ENCODE data around the gene PPP2R2C.

The PPP2R2C gene

GRCh38 chr4:6347511-6348045 lies 124.8 kb downstream of the PPP2R2C start:
- no peak for DNase-seq (ENCODE audit: low read depth, low spot score)

- no peak for DNase-seq (ENCODE audit: low read depth, low spot score)
These were observed 125.9 kb downstream of the PPP2R2C start for GRCh38 chr4:6346373-6347110.

GRCh38 chr4:6345866-6346265 lies 126.5 kb downstream of the PPP2R2C start:
- no peak for DNase-seq (ENCODE audit: low read depth, low spot score)

DNA sequence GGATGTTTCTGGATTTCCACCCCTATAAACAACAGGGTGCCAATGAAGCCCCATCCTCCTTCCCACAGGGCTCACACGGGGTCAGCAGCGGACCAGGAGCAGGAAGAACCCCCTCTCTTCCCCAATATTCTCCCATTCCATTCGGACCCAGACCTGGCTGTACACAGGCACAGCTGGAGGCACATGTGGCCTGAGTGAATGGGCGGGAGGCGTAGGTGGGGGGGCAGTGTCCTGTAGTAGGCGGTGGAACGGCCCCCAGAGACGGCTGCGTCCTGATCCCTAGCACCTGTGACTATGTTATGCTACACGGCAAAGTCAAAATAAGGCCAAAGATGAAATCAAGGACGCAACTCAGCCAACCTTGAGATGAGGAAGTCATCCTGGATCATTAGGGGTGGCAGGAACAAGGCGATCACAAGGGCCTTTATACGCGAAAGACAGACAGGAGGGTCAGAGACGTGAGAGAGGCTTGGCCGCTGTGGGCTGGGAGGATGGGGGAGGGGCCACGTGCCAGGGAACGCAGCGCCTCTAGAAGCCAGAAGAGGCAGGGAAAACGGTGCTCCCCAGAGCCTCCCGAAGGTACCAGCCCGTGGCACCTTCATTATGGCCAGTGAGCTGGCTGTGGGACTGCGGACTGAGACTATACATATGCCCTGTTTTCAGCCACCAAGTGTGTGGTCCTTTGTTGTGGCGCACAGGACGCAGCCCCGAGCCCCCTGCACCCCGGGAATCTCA lies 127.2 kb downstream of the PPP2R2C start:
- no peak for DNase-seq (ENCODE audit: low read depth, low spot score)

GRCh38 chr4:6343939-6344408 lies 128.4 kb downstream of the PPP2R2C start:
- no peak for DNase-seq (ENCODE audit: low read depth, low spot score)

DNA sequence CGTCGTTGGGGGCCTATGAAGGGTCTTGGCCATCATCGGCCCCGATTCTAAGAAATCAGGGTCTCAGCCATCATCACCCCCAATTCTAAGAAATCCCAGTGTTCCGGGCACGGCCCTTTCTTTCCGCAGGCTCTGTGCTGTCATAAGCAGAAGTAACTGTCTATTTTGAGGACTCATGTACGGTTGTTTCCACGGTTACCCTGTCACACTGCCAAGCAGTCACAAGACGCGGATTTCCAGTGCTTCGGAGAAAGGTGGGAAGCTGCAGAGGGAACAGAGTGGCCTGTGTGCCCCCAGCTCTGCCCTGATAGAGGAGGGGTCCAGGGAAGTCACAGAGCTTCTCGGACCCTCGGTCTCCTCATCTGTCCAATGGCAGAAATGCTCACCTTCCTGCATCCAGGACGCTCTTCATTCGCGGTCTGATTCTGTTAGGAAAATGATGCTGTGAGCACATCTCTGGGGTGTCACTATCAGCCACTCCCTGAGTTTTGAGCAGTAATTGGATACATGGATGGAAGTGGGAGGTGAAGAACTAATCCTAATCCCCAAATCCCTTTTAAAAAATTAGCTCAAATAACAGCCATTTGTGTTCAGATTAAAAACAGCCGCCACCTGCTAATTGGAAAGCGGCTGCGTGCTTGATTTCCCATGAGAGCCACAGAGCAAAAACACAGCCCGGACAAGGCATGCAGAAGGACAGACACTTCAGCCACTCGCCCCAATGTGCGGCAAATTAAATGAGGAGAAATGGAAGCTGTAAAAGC lies 129.7 kb downstream of the PPP2R2C start:
- DNase-seq (ENCODE audit: low read depth, low spot score), result no peak

GRCh38 chr4:6341696-6342095 lies 130.7 kb downstream of the PPP2R2C start:
- DNase-seq (ENCODE audit: low read depth, low spot score), result no peak

- DNase-seq (ENCODE audit: low read depth, low spot score), result no peak
These were observed 131.9 kb downstream of the PPP2R2C start for GRCh38 chr4:6340446-6341015.

DNA sequence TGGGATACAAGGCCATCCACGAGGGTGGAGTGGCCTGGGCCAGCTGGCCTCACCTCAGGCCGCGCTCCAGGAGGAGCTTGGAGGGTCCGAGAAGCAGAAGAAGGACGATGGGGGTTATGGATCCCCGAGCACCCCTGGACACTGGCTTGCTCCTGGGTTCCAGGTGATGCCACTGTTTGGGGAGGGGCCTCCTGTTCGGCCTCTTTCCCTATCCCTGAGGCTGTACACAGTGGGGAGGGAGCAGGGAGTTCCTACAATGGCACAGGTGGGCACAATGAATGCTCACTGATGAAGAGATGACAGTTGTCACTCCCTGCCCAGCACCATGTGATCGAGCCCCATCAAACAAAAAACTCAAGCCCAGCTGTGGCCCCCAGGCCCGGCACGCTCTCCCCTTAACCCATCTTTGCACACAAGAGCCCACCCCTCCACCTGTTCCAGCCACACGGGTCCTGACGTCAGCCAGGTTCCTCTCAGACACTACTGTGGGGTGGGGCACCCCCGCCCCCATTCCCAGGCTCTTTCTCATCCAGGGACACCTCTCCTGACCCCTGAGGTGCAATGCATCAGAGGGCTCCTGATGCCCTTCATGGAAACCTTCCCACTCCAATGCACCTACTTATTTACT lies 132.5 kb downstream of the PPP2R2C start:
- no peak for DNase-seq (ENCODE audit: low read depth, low spot score)

DNA sequence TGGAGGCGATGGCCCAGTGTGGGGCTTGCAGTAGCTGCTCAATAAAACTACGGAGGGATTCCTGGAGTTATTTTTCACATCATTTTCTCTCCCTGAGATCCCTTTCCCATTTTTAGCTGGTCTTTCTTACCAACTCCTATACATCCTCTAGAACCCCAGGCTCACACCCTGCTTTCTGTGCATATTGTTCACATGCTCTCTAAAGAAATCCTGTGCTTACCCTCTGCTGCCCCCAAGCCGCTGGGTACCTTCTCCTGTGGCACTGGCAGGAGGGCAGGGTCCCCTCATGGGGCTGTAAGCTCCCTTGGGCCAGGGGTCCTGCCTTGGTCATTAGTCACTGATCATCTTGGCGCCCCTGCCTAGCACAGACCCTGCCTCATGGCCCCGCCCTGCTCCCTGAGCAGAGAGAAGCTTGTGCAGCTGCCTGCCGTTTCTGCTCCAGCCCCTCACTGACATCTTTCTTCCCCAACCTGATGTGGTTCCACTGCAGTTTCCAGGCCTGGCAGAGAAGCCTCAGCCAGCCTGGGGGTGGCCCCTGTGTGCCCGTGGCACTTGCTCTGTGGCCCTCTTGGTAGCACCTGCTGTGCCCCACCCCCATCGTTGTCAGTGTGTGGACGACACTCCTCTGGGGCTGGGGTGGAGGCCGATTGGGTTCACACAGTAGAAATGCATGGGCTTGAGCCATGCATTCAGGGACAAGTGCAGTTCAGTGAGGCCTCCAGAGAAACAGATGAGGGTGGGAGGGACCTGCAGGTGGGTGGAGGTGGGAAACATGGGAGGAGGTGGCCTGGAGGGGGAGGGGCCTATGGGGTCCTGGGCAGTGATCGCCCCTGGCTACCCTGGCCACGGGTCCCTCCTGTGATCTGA lies 133.2 kb downstream of the PPP2R2C start:
- DNase-seq (ENCODE audit: low read depth, low spot score), result no peak

GRCh38 chr4:6338175-6338950 lies 134.1 kb downstream of the PPP2R2C start:
- no peak for DNase-seq (ENCODE audit: low read depth, low spot score)

DNA sequence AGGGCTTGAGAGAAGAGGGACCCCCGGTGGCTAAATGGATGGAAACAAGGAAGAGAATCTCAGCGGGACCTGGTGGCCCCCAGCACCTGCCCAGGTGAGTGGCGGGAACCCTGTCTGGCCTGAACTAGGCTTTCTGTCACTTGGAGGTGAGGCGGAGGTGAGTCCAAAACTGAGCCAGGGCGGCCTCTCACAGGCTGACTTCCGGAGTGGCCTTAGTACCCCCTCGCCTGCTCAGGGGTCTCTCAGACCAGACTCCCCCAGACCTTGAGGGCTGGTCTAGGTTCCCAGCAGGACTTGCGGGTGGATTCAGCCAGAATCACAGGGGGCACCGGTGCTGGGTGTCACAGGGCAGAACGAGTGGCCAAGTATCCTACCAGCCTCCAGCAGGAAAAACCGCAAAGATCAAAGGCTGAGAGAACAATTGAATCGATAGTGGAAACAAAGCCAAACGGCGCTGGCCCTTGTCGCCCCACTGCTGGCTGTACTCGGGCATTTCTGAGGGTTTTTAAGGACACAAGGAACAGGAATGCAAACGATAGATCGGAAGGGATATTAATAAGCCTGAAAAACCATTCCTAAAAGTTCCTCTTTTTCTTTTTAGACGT lies 135.0 kb downstream of the PPP2R2C start:
- no peak for DNase-seq (ENCODE audit: low read depth, low spot score)

GRCh38 chr4:6336166-6336565 lies 136.2 kb downstream of the PPP2R2C start:
- no peak for DNase-seq (ENCODE audit: low read depth, low spot score)

GRCh38 chr4:6335040-6335590 lies 137.3 kb downstream of the PPP2R2C start:
- DNase-seq (ENCODE audit: low read depth, low spot score), result no peak

GRCh38 chr4:6334203-6334887 lies 138.1 kb downstream of the PPP2R2C start:
- no peak for DNase-seq (ENCODE audit: low read depth, low spot score)

DNA sequence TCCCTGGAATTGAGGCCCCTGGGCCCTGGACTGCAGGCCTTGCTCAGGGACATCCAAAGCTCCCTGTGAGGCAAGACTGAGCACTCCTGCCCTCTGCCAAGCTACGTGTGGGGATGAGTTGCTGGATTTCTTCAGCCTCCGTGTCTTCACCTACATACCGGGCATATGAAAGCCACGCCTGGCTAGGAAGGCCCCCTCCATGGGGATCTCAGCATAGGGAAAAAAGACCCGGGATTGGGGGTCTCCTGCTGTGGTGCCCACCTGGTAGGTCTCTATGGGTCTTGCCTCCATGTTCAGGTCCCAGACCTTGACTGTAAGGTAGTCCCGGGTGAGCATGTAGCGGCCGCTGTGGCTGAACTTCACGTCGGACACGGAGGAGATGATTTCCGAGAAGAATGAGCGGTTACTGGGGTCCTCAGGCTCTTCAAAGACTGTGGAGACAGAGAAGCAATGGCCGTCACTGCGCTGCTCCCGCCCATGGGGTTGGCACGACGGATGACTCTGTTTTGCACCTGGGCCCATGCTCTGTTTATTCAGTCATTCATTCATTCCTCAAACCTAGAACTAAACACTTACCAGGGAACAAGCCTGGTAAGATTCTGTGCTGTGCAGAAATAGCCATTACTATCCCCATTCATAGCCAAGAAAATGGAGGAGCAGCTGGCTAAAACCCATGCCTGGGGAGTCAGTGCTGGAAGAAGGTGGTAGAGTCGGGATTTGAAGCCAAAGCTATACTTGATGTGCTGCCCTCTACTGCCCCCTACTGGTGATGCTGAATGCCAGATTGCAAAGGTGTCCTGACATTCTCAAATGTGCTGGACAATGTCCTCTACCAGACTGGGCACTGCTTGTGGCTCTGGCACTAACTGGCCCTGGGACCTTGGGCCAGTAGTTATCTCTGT lies 138.9 kb downstream of the PPP2R2C start:
- DNase-seq (ENCODE audit: low read depth, low spot score), result no peak

DNA sequence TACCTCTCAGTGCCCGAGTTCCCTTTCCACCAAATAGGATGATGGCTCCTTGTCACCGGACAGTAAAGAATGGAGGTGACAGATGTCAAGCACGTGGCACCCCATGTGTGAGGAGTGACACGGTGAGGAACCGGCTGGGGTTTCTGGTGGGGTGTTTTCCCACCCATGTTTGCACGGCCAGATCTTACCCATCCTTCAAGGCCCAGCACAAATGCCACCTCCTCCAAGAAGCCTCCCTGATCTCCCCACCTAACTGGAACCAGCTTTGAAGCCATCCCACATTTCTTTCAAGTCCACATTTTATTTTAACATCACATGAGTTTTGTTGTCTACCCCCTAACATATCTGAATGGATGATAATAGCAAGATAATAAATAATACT lies 139.8 kb downstream of the PPP2R2C start:
- no peak for DNase-seq (ENCODE audit: low read depth, low spot score)

Measured in smooth muscle cell of the brain vasculature (primary cell).